Tibial nerve (tissue), 4 donors: ENCODE measurements around the gene INSM1.
"Not testable (repeated sequence)": the region's sequence is repeated elsewhere in the genome, so short reads cannot be mapped to it uniquely, and the experiment has no call there.

ENCODE experiments used
- CTCF ChIP-seq, 5 experiments: fragments of 200-600 bp in 3 of 5; fragments of 450-650 bp in 2 of 5; sonication (generic) in 3 of 5; IDR thresholded peaks; one replicate each; pipeline ENCODE4 v1.5.1; 2016 to 2019; ENCODE audit warnings: antibody characterized with exemption in 5 of 5, mild to moderate bottlenecking in 3 of 5, moderate library complexity in 2 of 5
- EP300 ChIP-seq, 2 donors: sonication (generic); formaldehyde crosslinking; IDR thresholded peaks; one replicate each; pipeline ENCODE4 v1.6.1; 2017; ENCODE audit warnings: antibody characterized with exemption in 2 of 2, mild to moderate bottlenecking in 1 of 2
- POLR2A ChIP-seq, 2 donors: fragments of 450-650 bp; IDR thresholded peaks; one replicate each; pipeline ENCODE4 v1.6.1; 2017; ENCODE audit warnings: antibody characterized with exemption in 2 of 2, mild to moderate bottlenecking in 2 of 2, moderate library complexity in 2 of 2

DNA sequence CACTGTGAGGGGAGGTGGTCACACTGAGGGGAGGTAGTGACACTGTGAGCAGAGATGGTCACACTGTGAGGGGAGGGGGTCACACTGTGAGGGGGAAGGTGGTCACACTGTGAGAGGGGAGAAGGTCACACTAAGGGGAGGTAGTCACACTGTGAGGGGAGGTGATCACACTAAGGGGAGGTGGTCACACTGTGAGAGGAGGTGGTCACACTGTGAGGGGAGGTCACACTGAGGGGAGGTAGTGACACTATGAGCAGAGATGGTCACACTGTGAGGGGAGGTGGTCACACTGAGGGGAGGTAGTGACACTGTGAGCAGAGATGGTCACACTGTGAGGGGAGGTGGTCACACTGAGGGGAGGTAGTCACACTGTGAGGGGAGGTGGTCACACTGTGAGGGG is 12.4 kb upstream of the INSM1 start:
- not testable (repeated sequence) for TF ChIP-seq CTCF, EP300, POLR2A (IDR thresholded peaks at IDR 0.05)
